Colon (tissue), 2 donors: ENCODE results near the gene OR10T2.
"Not testable (repeated sequence)": the region's sequence is repeated elsewhere in the genome, so short reads cannot be mapped to it uniquely, and the experiment has no call there.

Experiments used
- FAIRE-seq: peaks from 2 replicates; lab custom pipeline; 2012; peaks lifted over from hg19 to GRCh38; lab: Jason Lieb, UNC
- donor health status: control.
- donor health status: control.

Gene OR10T2

GRCh38 chr1:158355773-158356285 lies 43.4 kb downstream of the OR10T2 start:
- FAIRE-seq, result no peak

DNA sequence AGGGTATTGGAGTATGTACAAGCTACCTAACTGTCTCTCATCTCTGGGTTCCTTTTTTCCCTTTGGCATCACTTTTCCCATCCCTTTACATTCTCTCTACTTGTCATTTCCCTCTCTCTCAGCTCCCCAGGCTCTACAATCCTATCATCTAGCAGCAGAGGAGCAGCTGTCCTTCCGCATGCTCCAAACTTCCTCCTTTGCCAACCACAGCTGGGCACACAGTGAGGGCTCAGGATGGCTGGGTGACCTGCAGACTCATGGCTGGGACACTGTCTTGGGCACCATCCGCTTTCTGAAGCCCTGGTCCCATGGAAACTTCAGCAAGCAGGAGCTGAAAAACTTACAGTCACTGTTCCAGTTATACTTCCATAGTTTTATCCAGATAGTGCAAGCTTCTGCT lies 45.0 kb downstream of the OR10T2 start:
- no peak for FAIRE-seq

GRCh38 chr1:158353303-158354075 lies 45.8 kb downstream of the OR10T2 start, which contains the start of gene CD1E:
Gene CD1E (plus strand): TSS chr1:158353894. CDS start chr1:158353989, 95 bp downstream.
- no peak for FAIRE-seq

GRCh38 chr1:158348946-158349345 lies 50.3 kb downstream of the OR10T2 start:
- not testable (repeated sequence) for FAIRE-seq
